Coronary artery (tissue), 2 donors: Measurements from ENCODE around the gene HARBI1.
"Not testable (repeated sequence)": the region's sequence is repeated elsewhere in the genome, so short reads cannot be mapped to it uniquely, and the experiment has no call there.

Source experiments
- DNase-seq: peaks from one replicate; pipeline ENCODE4 v3.0.0-alpha.2; 2017; ENCODE audit warnings: low spot score
- H3K27ac ChIP-seq, 2 donors: fragments of 200-600 bp; sonication (generic); one replicate each; pipeline ENCODE4 v1.5.1; 2016 to 2019
- H3K4me3 ChIP-seq: fragments of 200-600 bp; sonication (generic); 2 replicates; pipeline ENCODE4 v1.5.1; 2016; ENCODE audit warnings: mild to moderate bottlenecking, moderate library complexity
- TF ChIP-seq, protein P1 (sequence below): fragments of 200-600 bp; sonication (generic); IDR thresholded peaks from one replicate; pipeline ENCODE4 v1.5.1; 2019; ENCODE audit warnings: antibody characterized with exemption

The HARBI1 gene

DNA sequence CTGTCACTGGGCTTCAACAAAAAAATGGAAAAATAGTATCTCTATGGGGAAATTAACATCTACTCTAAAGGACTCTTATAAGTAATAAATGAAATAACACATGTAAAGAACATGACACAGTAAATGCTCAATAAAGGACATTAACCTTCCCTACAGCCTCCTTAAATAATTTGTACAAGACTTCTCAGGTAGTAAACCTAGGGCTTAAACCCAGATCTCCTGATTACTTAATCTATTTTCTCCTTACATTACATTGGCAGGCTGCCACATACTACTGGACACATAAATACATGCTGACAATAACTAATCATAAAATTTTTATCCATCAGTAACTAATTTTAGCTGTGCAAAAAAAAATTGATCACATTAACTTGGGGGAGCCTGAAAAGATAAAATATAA lies 28.1 kb downstream of the HARBI1 start:
- Histone ChIP-seq H3K4me3 (no peak overlapping the region), H3K27ac (no peak overlapping the region)

GRCh38 chr11:46588131-46588530 lies 28.9 kb downstream of the HARBI1 start:
- Histone ChIP-seq H3K27ac (no peak overlapping the region), H3K4me3 (no peak overlapping the region)
- no peak for DNase-seq
- TF ChIP-seq, protein P1, sequence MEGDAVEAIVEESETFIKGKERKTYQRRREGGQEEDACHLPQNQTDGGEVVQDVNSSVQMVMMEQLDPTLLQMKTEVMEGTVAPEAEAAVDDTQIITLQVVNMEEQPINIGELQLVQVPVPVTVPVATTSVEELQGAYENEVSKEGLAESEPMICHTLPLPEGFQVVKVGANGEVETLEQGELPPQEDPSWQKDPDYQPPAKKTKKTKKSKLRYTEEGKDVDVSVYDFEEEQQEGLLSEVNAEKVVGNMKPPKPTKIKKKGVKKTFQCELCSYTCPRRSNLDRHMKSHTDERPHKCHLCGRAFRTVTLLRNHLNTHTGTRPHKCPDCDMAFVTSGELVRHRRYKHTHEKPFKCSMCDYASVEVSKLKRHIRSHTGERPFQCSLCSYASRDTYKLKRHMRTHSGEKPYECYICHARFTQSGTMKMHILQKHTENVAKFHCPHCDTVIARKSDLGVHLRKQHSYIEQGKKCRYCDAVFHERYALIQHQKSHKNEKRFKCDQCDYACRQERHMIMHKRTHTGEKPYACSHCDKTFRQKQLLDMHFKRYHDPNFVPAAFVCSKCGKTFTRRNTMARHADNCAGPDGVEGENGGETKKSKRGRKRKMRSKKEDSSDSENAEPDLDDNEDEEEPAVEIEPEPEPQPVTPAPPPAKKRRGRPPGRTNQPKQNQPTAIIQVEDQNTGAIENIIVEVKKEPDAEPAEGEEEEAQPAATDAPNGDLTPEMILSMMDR: no peak

More for the DNA sequence above, 28.1 kb downstream of the HARBI1 start:
- no peak for DNase-seq
- TF ChIP-seq, protein P1: no peak

DNA sequence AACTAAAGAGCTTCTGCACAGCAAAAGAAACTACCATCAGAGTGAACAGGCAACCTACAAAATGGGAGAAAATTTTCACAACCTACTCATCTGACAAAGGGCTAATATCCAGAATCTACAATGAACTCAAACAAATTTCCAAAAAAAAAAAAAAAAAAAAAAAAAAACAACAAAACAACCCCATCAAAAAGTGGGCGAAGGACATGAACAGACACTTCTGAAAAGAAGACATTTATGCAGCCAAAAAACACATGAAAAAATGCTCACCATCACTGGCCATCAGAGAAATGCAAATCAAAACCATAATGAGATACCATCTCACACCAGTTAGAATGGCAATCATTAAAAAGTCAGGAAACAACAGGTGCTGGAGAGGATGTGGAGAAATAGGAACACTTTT lies 33.5 kb downstream of the HARBI1 start:
- H3K27ac ChIP-seq, H3K4me3 ChIP-seq, DNase-seq: not testable (repeated sequence)

DNA sequence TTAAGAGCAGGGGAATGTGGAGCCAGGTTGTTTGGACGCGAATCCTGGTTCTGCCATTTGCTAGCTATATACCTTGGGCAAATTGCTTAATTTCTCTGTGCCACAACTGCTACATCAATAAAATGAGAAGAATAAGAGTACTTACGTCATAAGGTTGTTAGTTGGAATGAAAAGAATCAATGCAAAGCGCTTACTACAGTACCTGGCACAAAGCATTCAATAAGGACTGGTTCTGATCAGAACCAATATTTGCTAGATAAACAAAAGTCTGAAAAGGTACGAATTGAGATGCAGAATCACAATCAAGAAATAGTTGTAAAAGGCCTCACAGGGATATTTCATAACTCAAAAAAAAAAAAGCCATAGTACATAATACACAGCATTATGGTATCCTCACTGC lies 34.4 kb downstream of the HARBI1 start:
- Histone ChIP-seq H3K4me3 (no peak overlapping the region), H3K27ac (no peak overlapping the region)
- DNase-seq: no peak
- TF ChIP-seq, protein P1: no peak

DNA sequence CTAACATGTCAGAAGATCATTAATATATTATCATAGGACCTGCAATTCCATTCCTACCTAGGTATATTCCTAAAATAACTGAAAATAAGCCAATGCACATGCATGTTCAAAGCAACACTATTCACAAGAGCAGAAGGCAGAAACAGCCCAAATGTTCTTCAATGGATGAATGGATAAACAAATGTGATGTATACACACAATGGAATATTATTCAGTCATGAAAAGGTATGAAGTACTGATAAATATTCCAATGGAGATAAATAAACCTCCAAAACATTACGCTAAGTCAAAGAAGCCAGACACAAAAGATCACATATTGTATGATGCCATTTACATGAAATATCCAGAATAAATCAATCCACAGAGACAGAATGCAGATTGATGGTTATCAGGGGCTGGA lies 40.0 kb downstream of the HARBI1 start:
- DNase-seq: no peak
- H3K4me3 ChIP-seq: no peak overlapping the region
- no peak overlapping the region for H3K27ac ChIP-seq
- TF ChIP-seq, protein P1: no peak

DNA sequence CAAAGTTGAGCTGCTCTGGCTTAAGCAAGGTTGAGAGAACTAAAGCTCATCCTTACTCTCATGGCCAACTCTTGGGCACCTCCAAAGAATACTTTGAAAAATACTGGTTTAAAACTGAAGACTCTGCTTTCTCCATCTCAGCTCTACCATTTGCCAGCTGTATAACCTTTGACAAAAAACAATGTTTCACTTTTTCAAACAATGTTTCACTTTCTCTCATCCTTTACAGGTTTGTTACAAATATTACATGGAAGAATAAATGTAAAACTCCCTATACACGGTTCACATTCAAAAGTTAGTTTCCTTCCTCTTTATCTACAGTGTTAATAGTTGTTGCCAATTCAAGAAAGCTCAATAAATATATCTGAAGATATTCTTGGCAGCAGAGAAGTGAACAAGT lies 42.4 kb downstream of the HARBI1 start:
- no peak overlapping the region for H3K4me3 ChIP-seq
- TF ChIP-seq, protein P1: no peak

GRCh38 chr11:46570790-46571398 lies 46.1 kb downstream of the HARBI1 start:
- no peak for DNase-seq
- Histone ChIP-seq H3K4me3 (no peak overlapping the region), H3K27ac (no peak overlapping the region)
- TF ChIP-seq, protein P1: no peak

More for the DNA sequence above, 42.4 kb downstream of the HARBI1 start:
- no peak overlapping the region for H3K27ac ChIP-seq
- no peak for DNase-seq
